ENCODE results near the gene ASNSD1. TPM values are rescaled to one million over a fixed set of nuclear protein-coding genes. Genes with fewer than 3 reads are reported as not detected.
"Not testable (repeated sequence)": the region's sequence is repeated elsewhere in the genome, so short reads cannot be mapped to it uniquely, and the experiment has no call there.

ASNSD1 gene
- total RNA-seq, 1 experiment from 2014 or later: 177 TPM

- not testable (repeated sequence) for DNase-seq
Observed at GRCh38 chr2:189687796-189688195, 26.5 kb downstream of the ASNSD1 start.

GRCh38 chr2:189696223-189696622 is 35.0 kb downstream of the ASNSD1 start:
- Histone ChIP-seq H3K27me3 (no peaks in the 10 kb centered on the region), H3K4me1 (no peaks in the 10 kb centered on the region), H3K36me3 (no peaks in the 10 kb centered on the region), H3K4me3 (no peak overlapping the region), H3K27ac (no peak overlapping the region), H3K9me3 (replicated peaks) (no peaks in the 10 kb centered on the region)
- DNase-seq: no peak

More at GRCh38 chr2:189687796-189688195, 26.5 kb downstream of the ASNSD1 start:
- H3K9me3 ChIP-seq (replicated peaks); H3K27me3 ChIP-seq; H3K27ac ChIP-seq; H3K4me3 ChIP-seq: not testable (repeated sequence)
- H3K36me3 ChIP-seq: peaks cover 12% of the 10 kb centered on the region; the same call in 1 of the 2 replicates
- H3K4me1 ChIP-seq: peaks cover 14% of the 10 kb centered on the region; the same call in 1 of the 2 replicates

GRCh38 chr2:189698020-189698887 is 37.0 kb downstream of the ASNSD1 start:
- H3K36me3 ChIP-seq: no peaks in the 10 kb centered on the region; the same call in 1 of the 2 replicates
- no peaks in the 10 kb centered on the region for H3K27me3 ChIP-seq
- no peak overlapping the region for H3K27ac ChIP-seq
- H3K4me1 ChIP-seq: no peaks in the 10 kb centered on the region
- peak; percentile 60 to 78 for DNase-seq
- no peak overlapping the region for H3K4me3 ChIP-seq
- H3K9me3 ChIP-seq (replicated peaks): no peaks in the 10 kb centered on the region

GRCh38 chr2:189700681-189701080 is 39.4 kb downstream of the ASNSD1 start:
- Histone ChIP-seq H3K4me3 (no peak overlapping the region), H3K9me3 (replicated peaks) (no peaks in the 10 kb centered on the region)

GRCh38 chr2:189702071-189702470 is 40.8 kb downstream of the ASNSD1 start:
- Histone ChIP-seq H3K27ac (no peak overlapping the region), H3K4me1 (no peaks in the 10 kb centered on the region), H3K4me3 (no peak overlapping the region), H3K36me3 (peaks cover 6% of the 10 kb centered on the region), H3K27me3 (no peaks in the 10 kb centered on the region), H3K9me3 (replicated peaks) (no peaks in the 10 kb centered on the region)
- no peak for DNase-seq

More at GRCh38 chr2:189700681-189701080, 39.4 kb downstream of the ASNSD1 start:
- DNase-seq: no peak
- Histone ChIP-seq H3K4me1 (no peaks in the 10 kb centered on the region), H3K27ac (no peak overlapping the region), H3K27me3 (no peaks in the 10 kb centered on the region), H3K36me3 (peaks cover 3% of the 10 kb centered on the region)

GRCh38 chr2:189709501-189710221 is 48.4 kb downstream of the ASNSD1 start:
- Histone ChIP-seq H3K9me3 (replicated peaks) (peaks cover 6% of the 10 kb centered on the region; the same call in 1 of the 2 replicates), H3K27me3 (no peaks in the 10 kb centered on the region), H3K4me1 (no peaks in the 10 kb centered on the region), H3K27ac (no peak overlapping the region), H3K4me3 (no peak overlapping the region), H3K36me3 (peaks cover 6% of the 10 kb centered on the region; the same call in 1 of the 2 replicates)
- no peak for DNase-seq

GRCh38 chr2:189717593-189717992 is 56.3 kb downstream of the ASNSD1 start:
- H3K27me3 ChIP-seq, H3K27ac ChIP-seq, DNase-seq, H3K4me3 ChIP-seq, H3K4me1 ChIP-seq, H3K36me3 ChIP-seq: not testable (repeated sequence)
- peaks cover 17% of the 10 kb centered on the region for H3K9me3 ChIP-seq (replicated peaks)

GRCh38 chr2:189719571-189719970 is 58.3 kb downstream of the ASNSD1 start:
- H3K4me1 ChIP-seq: no peaks in the 10 kb centered on the region
- H3K27ac ChIP-seq: no peak overlapping the region
- peaks cover 11% of the 10 kb centered on the region for H3K9me3 ChIP-seq (replicated peaks)
- no peak for DNase-seq
- no peak overlapping the region for H3K4me3 ChIP-seq
- no peaks in the 10 kb centered on the region for H3K36me3 ChIP-seq
- H3K27me3 ChIP-seq: no peaks in the 10 kb centered on the region

Other genes with a start within 250 kb of the ASNSD1 start
- 257 and 288 TPM in 2 replicates for gene WDR75, start 220.0 kb upstream of the ASNSD1 start, total RNA-seq (2014; rRNA removed; shearing (Covaris generic))
- 44.9 and 48.3 TPM in 2 replicates for gene SLC40A1, start 80.7 kb upstream of the ASNSD1 start, total RNA-seq (2014; rRNA removed; shearing (Covaris generic))
- gene ANKAR, start 13.2 kb downstream of the ASNSD1 start, total RNA-seq (2014; rRNA removed; shearing (Covaris generic)): 9.5 and 13.5 TPM in 2 replicates
- 53.3 and 56.1 TPM in 2 replicates for gene OSGEPL1, start 101.3 kb downstream of the ASNSD1 start, total RNA-seq (2014; rRNA removed; shearing (Covaris generic))
- gene ORMDL1, start 122.9 kb downstream of the ASNSD1 start, total RNA-seq (2014; rRNA removed; shearing (Covaris generic)): 238 and 287 TPM in 2 replicates
- 80.5 and 83.0 TPM in 2 replicates for gene PMS1, start 123.0 kb downstream of the ASNSD1 start, total RNA-seq (2014; rRNA removed; shearing (Covaris generic))